Stimulated activated CD4-positive, alpha-beta T cell treated with anti-CD3 and anti-CD28 coated beads, Interleukin-1b, Interleukin-23, amount 100 ng/mL, for 4 hours (primary cell): ENCODE data around the gene RIIAD1.

ENCODE experiments used
- DNase-seq, 2 donors: peaks; one replicate each; pipeline ENCODE4 v3.0.0-alpha.2; 2020; ENCODE audit warnings: low read depth in 2 of 2

Gene RIIAD1

GRCh38 chr1:151711044-151711800 lies 10.1 kb upstream of the RIIAD1 start:
- no peak for DNase-seq

- no peak for DNase-seq
These were observed 9.4 kb upstream of the RIIAD1 start for GRCh38 chr1:151711951-151712350.

- no peak for DNase-seq
These were observed 8.3 kb upstream of the RIIAD1 start for GRCh38 chr1:151713044-151713443.

- DNase-seq = no peak
These were observed 7.4 kb upstream of the RIIAD1 start for GRCh38 chr1:151713874-151714273.

- no peak for DNase-seq
These were observed 6.2 kb upstream of the RIIAD1 start for GRCh38 chr1:151714820-151715725.

GRCh38 chr1:151715726-151716404 lies 5.5 kb upstream of the RIIAD1 start:
- no peak for DNase-seq

GRCh38 chr1:151716405-151716762 lies 4.9 kb upstream of the RIIAD1 start:
- no peak for DNase-seq

- DNase-seq = no peak
These were observed 4.3 kb upstream of the RIIAD1 start, which contains the start of gene CELF3 for GRCh38 chr1:151716771-151717631. CELF3 (minus strand) TSS chr1:151716803; CDS start chr1:151716020, 783 bp downstream.

- DNase-seq = no peak
These were observed 3.3 kb upstream of the RIIAD1 start for GRCh38 chr1:151718011-151718431.

- DNase-seq = no peak
These were observed 2.7 kb upstream of the RIIAD1 start for GRCh38 chr1:151718666-151719065.

- no peak for DNase-seq
These were observed 1.2 kb upstream of the RIIAD1 start for GRCh38 chr1:151720125-151720524.

- DNase-seq = no peak
These were observed 768 bp upstream of the RIIAD1 start for GRCh38 chr1:151720554-151720953.

- no peak for DNase-seq
These were observed 627 bp downstream of the RIIAD1 start for GRCh38 chr1:151721788-151722510.

GRCh38 chr1:151723726-151724370 lies 2.5 kb downstream of the RIIAD1 start:
- no peak for DNase-seq

- DNase-seq = no peak
These were observed 7.1 kb downstream of the RIIAD1 start for GRCh38 chr1:151728151-151729054.

GRCh38 chr1:151729157-151729965 lies 8.0 kb downstream of the RIIAD1 start:
- no peak for DNase-seq

- no peak for DNase-seq
These were observed 8.6 kb downstream of the RIIAD1 start for GRCh38 chr1:151729966-151730291.

- DNase-seq = no peak
These were observed 11.8 kb downstream of the RIIAD1 start for GRCh38 chr1:151733126-151733525.
